ENCODE measurements around the gene TRPM7. TPM values are rescaled to one million over a fixed set of nuclear protein-coding genes. Genes with fewer than 3 reads are reported as not detected.
"Not testable (repeated sequence)": the region's sequence is repeated elsewhere in the genome, so short reads cannot be mapped to it uniquely, and the experiment has no call there.

Gene TRPM7
- polyA plus RNA-seq, 1 donor (not counting 4 experiments of a cell fraction or from before 2014, with no cell fraction given), result 25.4 TPM

DNA sequence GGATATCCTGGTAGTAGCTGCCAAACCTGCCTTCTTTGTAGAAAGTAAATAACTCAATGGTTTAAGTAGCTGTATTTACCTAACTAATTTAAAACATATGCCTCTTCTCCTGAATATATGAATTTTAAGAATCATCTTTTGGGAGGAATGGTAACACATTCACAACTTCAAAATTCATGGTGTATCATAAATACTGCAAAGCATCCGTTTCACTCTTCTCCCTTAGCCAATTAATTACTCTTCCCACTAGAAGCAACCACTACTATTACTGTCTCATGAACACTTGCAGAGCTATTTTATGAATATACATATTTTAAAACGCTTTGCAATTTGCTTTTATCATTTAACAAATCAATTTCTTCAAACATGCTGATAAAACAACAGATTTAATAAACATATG lies 81.1 kb downstream of the TRPM7 start:
- no peak overlapping the region for H2AFZ ChIP-seq (ENCODE audit: control insufficient read depth, low read length)
- H3K27me3 ChIP-seq (ENCODE audit: control insufficient read depth, extremely low read depth, insufficient read depth, low read length), result no peaks in the 10 kb centered on the region
- H3K4me1 ChIP-seq (ENCODE audit: control insufficient read depth, extremely low read depth, insufficient read depth, low read length), result no peaks in the 10 kb centered on the region
- DNase-seq (ENCODE audit: low read depth, low spot score) (no peak), FAIRE-seq (no peak)
- H3K79me2 ChIP-seq (ENCODE audit: control insufficient read depth, insufficient read depth, low read length), result no peaks in the 10 kb centered on the region
- H3K9me1 ChIP-seq (ENCODE audit: control insufficient read depth, extremely low read depth, insufficient read depth, low read length), result no peaks in the 10 kb centered on the region
- no peak overlapping the region for H3K27ac ChIP-seq (ENCODE audit: control insufficient read depth, insufficient read depth, low read length)
- no peaks in the 10 kb centered on the region for H3K9me3 ChIP-seq (ENCODE audit: control insufficient read depth, low read depth, low read length)
- dilution Hi-C loops (cut with MboI; ENCODE audit: extremely low pct_ligation_motif_present, low sequenced_read_pairs), result no loop called here
- H3K36me3 ChIP-seq (ENCODE audit: control insufficient read depth in 2 of 2, extremely low read depth in 1 of 2, insufficient read depth in 2 of 2, low read length in 2 of 2), result peaks cover 0 to 15% of the 10 kb centered on the region in 2 experiments
- no peak overlapping the region for H3K4me2 ChIP-seq (ENCODE audit: control insufficient read depth, extremely low read depth, insufficient read depth, low read depth, low read length)
- no peaks in the 10 kb centered on the region for H4K20me1 ChIP-seq (ENCODE audit: control insufficient read depth, extremely low read depth, insufficient read depth, low read length)
- H3K4me3 ChIP-seq (ENCODE audit: control insufficient read depth in 2 of 3, extremely low read depth in 1 of 3, insufficient read depth in 2 of 3, low read depth in 1 of 3, low read length in 3 of 3), result no peak overlapping the region
- no peak overlapping the region for H3K9ac ChIP-seq (ENCODE audit: control insufficient read depth, extremely low read depth, insufficient read depth, low read length)
- TF ChIP-seq CTCF (optimal IDR thresholded peaks at IDR 0.05 in 1 of 3, IDR thresholded peaks at IDR 0.05 in 1 of 3, conservative IDR thresholded peaks at IDR 0.05 in 1 of 3; ENCODE audit: extremely low read depth in 1 of 3, insufficient read depth in 2 of 3, low read length in 3 of 3) (no peak), EZH2 (IDR thresholded peaks at IDR 0.05; ENCODE audit: low read length) (no peak)

- H3K9me1 ChIP-seq (ENCODE audit: control insufficient read depth, extremely low read depth, insufficient read depth, low read length); FAIRE-seq; H4K20me1 ChIP-seq (ENCODE audit: control insufficient read depth, extremely low read depth, insufficient read depth, low read length); dilution Hi-C loops (cut with MboI; ENCODE audit: extremely low pct_ligation_motif_present, low sequenced_read_pairs); H3K9me3 ChIP-seq (ENCODE audit: control insufficient read depth, low read depth, low read length); H3K4me1 ChIP-seq (ENCODE audit: control insufficient read depth, extremely low read depth, insufficient read depth, low read length); H3K36me3 ChIP-seq (ENCODE audit: control insufficient read depth in 2 of 2, extremely low read depth in 1 of 2, insufficient read depth in 2 of 2, low read length in 2 of 2); H2AFZ ChIP-seq (ENCODE audit: control insufficient read depth, low read length); H3K79me2 ChIP-seq (ENCODE audit: control insufficient read depth, insufficient read depth, low read length); DNase-seq (ENCODE audit: low read depth, low spot score); H3K4me2 ChIP-seq (ENCODE audit: control insufficient read depth, extremely low read depth, insufficient read depth, low read depth, low read length); H3K4me3 ChIP-seq (ENCODE audit: control insufficient read depth in 2 of 3, extremely low read depth in 1 of 3, insufficient read depth in 2 of 3, low read depth in 1 of 3, low read length in 3 of 3); H3K27me3 ChIP-seq (ENCODE audit: control insufficient read depth, extremely low read depth, insufficient read depth, low read length); H3K9ac ChIP-seq (ENCODE audit: control insufficient read depth, extremely low read depth, insufficient read depth, low read length); H3K27ac ChIP-seq (ENCODE audit: control insufficient read depth, insufficient read depth, low read length): not testable (repeated sequence)
These were observed 84.6 kb downstream of the TRPM7 start for GRCh38 chr15:50602028-50602427.

- H3K4me2 ChIP-seq (ENCODE audit: control insufficient read depth, extremely low read depth, insufficient read depth, low read depth, low read length), result no peak overlapping the region
- H3K9me1 ChIP-seq (ENCODE audit: control insufficient read depth, extremely low read depth, insufficient read depth, low read length), result no peaks in the 10 kb centered on the region
- dilution Hi-C loops (cut with MboI; ENCODE audit: extremely low pct_ligation_motif_present, low sequenced_read_pairs), result no loop called here
- no peak for FAIRE-seq
- no peak overlapping the region for H3K27ac ChIP-seq (ENCODE audit: control insufficient read depth, insufficient read depth, low read length)
- H3K4me1 ChIP-seq (ENCODE audit: control insufficient read depth, extremely low read depth, insufficient read depth, low read length), result no peaks in the 10 kb centered on the region
- H4K20me1 ChIP-seq (ENCODE audit: control insufficient read depth, extremely low read depth, insufficient read depth, low read length), result no peaks in the 10 kb centered on the region
- H3K9ac ChIP-seq (ENCODE audit: control insufficient read depth, extremely low read depth, insufficient read depth, low read length), result no peak overlapping the region
- TF ChIP-seq CTCF (optimal IDR thresholded peaks at IDR 0.05 in 1 of 3, IDR thresholded peaks at IDR 0.05 in 1 of 3, conservative IDR thresholded peaks at IDR 0.05 in 1 of 3; ENCODE audit: extremely low read depth in 1 of 3, insufficient read depth in 2 of 3, low read length in 3 of 3) (no peak), EZH2 (IDR thresholded peaks at IDR 0.05; ENCODE audit: low read length) (no peak)
- H3K4me3 ChIP-seq (ENCODE audit: control insufficient read depth in 2 of 3, extremely low read depth in 1 of 3, insufficient read depth in 2 of 3, low read depth in 1 of 3, low read length in 3 of 3), result no peak overlapping the region
- H3K79me2 ChIP-seq (ENCODE audit: control insufficient read depth, insufficient read depth, low read length), result no peaks in the 10 kb centered on the region
- H2AFZ ChIP-seq (ENCODE audit: control insufficient read depth, low read length), result no peak overlapping the region
- H3K9me3 ChIP-seq (ENCODE audit: control insufficient read depth, low read depth, low read length), result no peaks in the 10 kb centered on the region
- no peaks in the 10 kb centered on the region for H3K27me3 ChIP-seq (ENCODE audit: control insufficient read depth, extremely low read depth, insufficient read depth, low read length)
- peaks cover 8 to 19% of the 10 kb centered on the region in 2 experiments for H3K36me3 ChIP-seq (ENCODE audit: control insufficient read depth in 2 of 2, extremely low read depth in 1 of 2, insufficient read depth in 2 of 2, low read length in 2 of 2)
- no peak for DNase-seq (ENCODE audit: low read depth, low spot score)
These were observed 92.3 kb downstream of the TRPM7 start for GRCh38 chr15:50594311-50594710.

Measured in keratinocyte (primary cell).